ENCODE results near the gene NPPC.

DNA sequence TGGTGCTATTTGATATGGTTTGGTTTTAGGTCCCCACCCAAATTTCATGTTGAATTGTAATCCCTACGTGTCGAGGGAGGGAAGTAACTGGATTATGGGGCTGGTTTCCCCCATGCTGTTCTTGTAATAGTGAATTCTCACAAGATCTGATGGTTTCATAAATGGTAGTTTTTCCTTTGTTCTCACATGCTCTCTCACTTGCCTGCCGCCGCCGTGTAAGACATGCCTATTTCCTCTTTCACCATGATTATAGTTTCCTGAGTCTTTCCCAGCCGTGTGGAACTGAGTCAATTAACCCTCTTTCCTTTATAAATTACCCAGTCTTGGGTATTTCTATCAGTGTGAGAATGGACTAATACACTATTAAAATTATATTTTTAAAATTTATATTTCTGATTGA, 42.6 kb upstream of the NPPC start:
- no peak for TF ChIP-seq CTCF (IDR thresholded peaks at IDR 0.05; ENCODE audit: insufficient read depth, low read length, poor library complexity, severe bottlenecking)
- TF ChIP-seq EZH2phosphoT487 (conservative IDR thresholded peaks at IDR 0.05; ENCODE audit: low read length): no peak
